Esophagus (tissue), 2 donors: ENCODE measurements around the gene HPSE. TPM values are rescaled to one million over a fixed set of nuclear protein-coding genes. Genes with fewer than 3 reads are reported as not detected.
A peak's percentile ranks its signal among the peaks of the same experiment; 100 is the strongest.

Experiments used
- H3K27ac ChIP-seq, 2 donors: one replicate each; pipeline ENCODE4 v1.5.1; 2013; ENCODE audit warnings: low read depth in 2 of 2, mild to moderate bottlenecking in 2 of 2, inconsistent platforms in 1 of 2, low read length in 1 of 2, moderate library complexity in 1 of 2
- H3K27me3 ChIP-seq, 2 donors: one replicate each; pipeline ENCODE4 v1.6.1; 2013; ENCODE audit warnings: low read length in 2 of 2, control low read depth in 1 of 2, mild to moderate bottlenecking in 1 of 2; ENCODE audit not compliant: insufficient read depth in 2 of 2, control insufficient read depth in 1 of 2
- H3K36me3 ChIP-seq, 2 donors: one replicate each; pipeline ENCODE4 v1.6.1; 2013; ENCODE audit warnings: low read length in 1 of 2; ENCODE audit not compliant: control insufficient read depth in 2 of 2, insufficient read depth in 2 of 2
- H3K4me1 ChIP-seq, 2 donors: one replicate each; pipeline ENCODE4 v1.6.1; 2013; ENCODE audit warnings: low read length in 1 of 2; ENCODE audit not compliant: control insufficient read depth in 2 of 2, insufficient read depth in 2 of 2
- H3K4me3 ChIP-seq, 2 donors: one replicate each; pipeline ENCODE4 v1.5.1; 2013; ENCODE audit warnings: low read length in 2 of 2, mild to moderate bottlenecking in 2 of 2, low read depth in 1 of 2, moderate library complexity in 1 of 2
- H3K9me3 ChIP-seq, 2 donors: one replicate each; pipeline ENCODE4 v1.6.1; 2013; ENCODE audit warnings: mild to moderate bottlenecking in 2 of 2, low read depth in 1 of 2, low read length in 1 of 2, moderate library complexity in 1 of 2; ENCODE audit not compliant: control insufficient read depth in 2 of 2, insufficient read depth in 1 of 2
- WGBS, 2 donors: extraction: QIAGEN DNeasy Blood & Tissue Kit; methylation state at CpG; one replicate each; pipeline ENCODE4 v1.1.7; 2013; 5-methylcytosine and 5-hydroxymethylcytosine counted together
- polyA plus RNA-seq, 2 donors: library from polyadenylated mRNA; stranded (reverse); fragments of 200-250 nt; gene quantifications; one replicate each; pipeline ENCODE4 v1.2.3, GENCODE V29; 2013
- donor health status: healthy with polysubstance abuse.
- donor health status: Bipolar disorder and iron deficiency.

Gene HPSE
- polyA plus RNA-seq, 2 donors = 15.9 to 16.7 TPM

DNA sequence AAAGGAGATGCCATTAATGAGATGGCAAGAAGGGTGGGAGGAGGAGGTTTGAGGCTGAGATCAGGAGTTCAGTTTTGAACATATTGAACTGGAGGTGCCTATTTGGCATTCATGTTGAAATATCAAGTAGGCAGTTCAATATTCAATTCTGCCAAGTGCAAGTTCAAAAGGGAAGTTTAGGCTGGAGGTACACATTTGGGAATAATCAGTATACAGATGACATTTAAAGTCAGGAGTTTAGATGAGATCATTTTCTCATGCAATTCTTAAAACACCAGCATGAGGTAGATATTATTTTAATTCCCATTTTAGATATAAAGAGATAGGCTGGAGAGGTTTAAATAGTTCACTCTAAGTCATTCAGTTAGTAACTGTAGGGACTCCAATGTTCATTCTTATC lies 76.2 kb downstream of the HPSE start:
- Histone ChIP-seq H3K9me3 (no peaks in the 10 kb centered on the region), H3K27ac (no peak overlapping the region), H3K27me3 (no peaks in the 10 kb centered on the region), H3K4me3 (no peak overlapping the region), H3K36me3 (peaks cover 2 to 3% of the 10 kb centered on the region in 2 donors), H3K4me1 (no peaks in the 10 kb centered on the region)

DNA sequence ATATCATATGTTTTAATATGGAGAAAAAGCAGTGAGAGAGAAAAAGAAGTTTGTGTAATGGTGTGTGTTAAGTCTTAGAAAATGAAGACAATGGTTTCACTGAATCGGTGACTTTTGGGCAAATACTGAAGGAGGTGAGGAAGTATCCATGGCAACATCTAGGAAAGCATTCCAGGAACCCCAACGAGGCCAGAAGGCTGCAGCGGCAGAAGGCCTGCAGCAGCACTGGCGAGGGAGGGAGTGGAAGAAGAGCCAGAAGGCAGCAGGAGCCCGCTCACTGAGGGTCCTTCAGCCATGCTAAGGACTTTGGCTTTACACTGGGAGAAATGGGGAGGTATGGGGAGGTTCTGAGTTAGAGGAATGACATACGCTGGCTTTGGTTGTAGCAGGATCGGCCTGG lies 76.8 kb downstream of the HPSE start:
- peak overlapping the region in 1 of 2 donors; percentile 7 for H3K27ac ChIP-seq
- no peaks in the 10 kb centered on the region for H3K4me1 ChIP-seq
- no peaks in the 10 kb centered on the region for H3K9me3 ChIP-seq
- H3K4me3 ChIP-seq = no peak overlapping the region
- no peaks in the 10 kb centered on the region for H3K27me3 ChIP-seq
- 90 to 93% methylated on average over 7 of the region's 7 CpGs for WGBS, 2 donors
- H3K36me3 ChIP-seq = no peaks in the 10 kb centered on the region

DNA sequence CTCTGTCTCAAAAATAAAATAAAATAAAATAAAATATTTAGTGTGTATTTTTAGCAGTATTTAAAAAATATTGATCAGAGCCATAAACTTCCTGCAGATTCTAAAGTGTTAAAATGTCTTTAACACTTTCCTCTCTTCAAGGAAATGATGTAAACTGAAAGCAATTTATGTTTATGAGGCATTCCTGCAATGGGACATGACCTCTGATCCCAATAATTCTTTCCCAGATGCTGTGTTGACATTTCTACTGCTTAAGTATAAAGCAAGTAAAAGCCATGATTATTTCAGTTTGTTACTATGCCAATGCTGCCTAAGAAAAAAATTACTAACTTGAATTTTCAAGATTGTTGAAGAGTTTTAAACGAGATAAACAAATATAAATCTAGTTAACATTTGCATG lies 79.1 kb downstream of the HPSE start:
- H3K36me3 ChIP-seq = no peaks in the 10 kb centered on the region
- H3K4me1 ChIP-seq = peaks cover 0 to 4% of the 10 kb centered on the region in 2 donors
- H3K4me3 ChIP-seq = no peak overlapping the region
- H3K9me3 ChIP-seq = no peaks in the 10 kb centered on the region
- H3K27ac ChIP-seq = no peak overlapping the region
- no peaks in the 10 kb centered on the region for H3K27me3 ChIP-seq
- 48 to 50% methylated on average over 1 of the region's 1 CpG for WGBS, 2 donors

DNA sequence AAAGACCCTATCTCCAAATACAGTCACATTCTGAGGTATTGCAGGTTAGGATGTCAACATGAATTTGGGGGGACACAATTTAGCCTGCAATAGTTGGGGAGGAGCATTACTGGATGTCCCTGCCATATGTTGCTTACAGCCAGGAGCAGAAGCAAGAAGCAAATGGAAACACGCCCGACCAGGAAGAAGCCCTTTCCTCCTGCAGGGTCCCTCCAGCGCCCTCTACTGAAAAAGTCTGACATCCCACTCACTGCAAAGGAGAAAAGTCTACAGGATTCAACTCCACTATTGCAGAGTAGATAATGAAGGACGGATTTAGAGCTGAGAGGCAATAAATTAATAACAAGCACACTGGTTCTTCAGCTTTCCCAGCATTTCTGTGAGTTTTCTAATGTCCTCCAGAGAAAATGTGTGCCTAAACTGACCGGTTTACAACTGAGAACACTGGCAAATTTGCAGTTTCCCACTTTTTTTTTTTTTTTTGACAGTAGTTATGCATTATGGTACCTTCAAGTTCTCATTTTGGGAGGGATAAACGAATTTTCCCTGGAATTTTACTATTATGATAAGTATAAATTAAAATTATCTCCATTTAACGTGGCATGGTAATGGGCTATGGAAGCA lies 81.8 kb downstream of the HPSE start:
- 42 to 46% methylated on average over 7 of the region's 7 CpGs for WGBS, 2 donors
- H3K9me3 ChIP-seq = no peaks in the 10 kb centered on the region
- peak overlapping the region; percentile 3 to 23 for H3K27ac ChIP-seq

DNA sequence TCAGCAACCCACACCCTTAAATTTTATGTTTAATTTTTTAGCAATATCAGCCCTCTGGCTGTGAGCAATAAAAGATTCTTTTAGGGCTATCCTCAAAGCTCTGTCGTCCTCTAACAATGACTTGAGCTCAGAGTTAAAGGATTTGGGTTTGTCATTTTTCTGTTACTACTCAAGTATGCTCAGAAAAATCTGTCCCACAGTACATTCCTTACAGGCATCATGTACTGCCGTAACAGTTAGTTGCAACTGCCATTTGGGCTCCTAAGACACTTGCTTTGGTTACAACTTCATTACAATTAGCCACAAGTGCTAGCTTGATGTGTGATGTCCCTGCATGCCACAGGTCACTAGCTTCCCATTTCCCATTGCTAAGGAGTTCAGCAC lies 83.2 kb downstream of the HPSE start:
- H3K4me3 ChIP-seq = no peak overlapping the region
- H3K27ac ChIP-seq = no peak overlapping the region
- H3K9me3 ChIP-seq = no peaks in the 10 kb centered on the region
- WGBS, 2 donors = 69 to 82% methylated on average over 2 of the region's 2 CpGs
- H3K36me3 ChIP-seq = no peaks in the 10 kb centered on the region
- peaks cover 0 to 12% of the 10 kb centered on the region in 2 donors for H3K4me1 ChIP-seq
- H3K27me3 ChIP-seq = no peaks in the 10 kb centered on the region

More for the DNA sequence above, 81.8 kb downstream of the HPSE start:
- H3K4me3 ChIP-seq = no peak overlapping the region
- H3K4me1 ChIP-seq = peaks cover 0 to 10% of the 10 kb centered on the region in 2 donors
- no peaks in the 10 kb centered on the region for H3K27me3 ChIP-seq
- H3K36me3 ChIP-seq = no peaks in the 10 kb centered on the region

DNA sequence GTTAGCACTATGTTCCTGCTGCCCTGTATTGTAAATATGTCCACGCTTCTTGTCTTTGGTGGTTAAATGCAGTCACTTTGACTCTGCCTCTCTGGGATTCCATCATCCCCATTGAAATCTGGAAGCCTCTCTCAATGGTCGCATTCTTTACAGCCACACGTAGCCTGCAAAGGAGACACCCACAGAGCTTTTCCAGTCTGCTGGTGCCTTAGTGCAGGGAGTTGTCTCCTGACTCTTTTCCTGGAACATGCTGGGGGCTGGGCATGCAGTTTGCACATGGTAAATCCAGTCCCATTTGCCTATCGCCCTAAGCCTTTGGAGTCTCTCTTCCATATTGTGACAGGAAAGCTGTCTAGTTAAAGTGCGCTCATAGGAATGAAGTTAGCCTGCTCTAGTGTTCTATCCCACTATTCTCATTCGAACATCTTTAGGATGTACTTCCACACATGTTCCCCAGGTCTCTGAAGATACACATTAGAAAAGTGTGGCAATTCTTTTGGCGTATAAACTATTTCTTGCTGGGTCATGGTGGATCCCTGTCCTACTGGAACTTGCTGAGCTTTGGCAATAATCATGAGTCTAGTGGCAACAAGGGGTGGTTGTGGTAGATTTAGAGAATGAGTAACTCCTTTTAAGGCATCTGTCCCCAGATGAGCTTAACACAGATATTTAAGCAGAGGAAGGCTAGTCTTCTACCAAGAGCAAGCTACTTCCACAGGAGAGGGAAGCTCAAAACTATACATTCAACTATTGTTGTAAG lies 83.8 kb downstream of the HPSE start:
- Histone ChIP-seq H3K27me3 (no peaks in the 10 kb centered on the region), H3K36me3 (no peaks in the 10 kb centered on the region), H3K4me1 (peaks cover 0 to 12% of the 10 kb centered on the region in 2 donors), H3K4me3 (no peak overlapping the region), H3K9me3 (no peaks in the 10 kb centered on the region), H3K27ac (peak overlapping the region; percentile 55 to 56)
- 87 to 88% methylated on average over 7 of the region's 7 CpGs for WGBS, 2 donors

DNA sequence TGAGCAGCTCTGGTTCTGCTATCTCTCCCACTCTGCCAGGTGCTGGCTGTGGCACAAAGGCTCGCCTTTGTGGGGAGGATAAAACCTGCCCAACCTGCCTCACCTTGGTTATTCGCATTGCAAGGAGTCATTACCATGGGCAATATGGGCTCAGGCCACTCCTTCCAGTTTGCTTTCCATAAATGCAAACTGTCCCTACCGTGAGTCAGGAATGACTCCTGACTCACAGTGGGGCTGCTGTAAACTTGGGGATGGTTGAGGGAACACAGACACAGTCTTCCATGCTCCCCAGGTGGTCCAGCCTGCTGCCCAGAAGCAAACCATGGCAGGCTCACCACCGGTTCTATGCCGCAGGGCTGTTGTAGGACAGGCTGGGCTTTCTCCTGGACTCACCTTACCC lies 86.2 kb downstream of the HPSE start:
- Histone ChIP-seq H3K4me1 (peaks cover 0 to 12% of the 10 kb centered on the region in 2 donors), H3K27me3 (no peaks in the 10 kb centered on the region), H3K27ac (peak overlapping the region; percentile 30 to 83), H3K4me3 (no peak overlapping the region), H3K36me3 (no peaks in the 10 kb centered on the region), H3K9me3 (no peaks in the 10 kb centered on the region)
- WGBS, 2 donors = 69 to 73% methylated on average over 5 of the region's 5 CpGs

DNA sequence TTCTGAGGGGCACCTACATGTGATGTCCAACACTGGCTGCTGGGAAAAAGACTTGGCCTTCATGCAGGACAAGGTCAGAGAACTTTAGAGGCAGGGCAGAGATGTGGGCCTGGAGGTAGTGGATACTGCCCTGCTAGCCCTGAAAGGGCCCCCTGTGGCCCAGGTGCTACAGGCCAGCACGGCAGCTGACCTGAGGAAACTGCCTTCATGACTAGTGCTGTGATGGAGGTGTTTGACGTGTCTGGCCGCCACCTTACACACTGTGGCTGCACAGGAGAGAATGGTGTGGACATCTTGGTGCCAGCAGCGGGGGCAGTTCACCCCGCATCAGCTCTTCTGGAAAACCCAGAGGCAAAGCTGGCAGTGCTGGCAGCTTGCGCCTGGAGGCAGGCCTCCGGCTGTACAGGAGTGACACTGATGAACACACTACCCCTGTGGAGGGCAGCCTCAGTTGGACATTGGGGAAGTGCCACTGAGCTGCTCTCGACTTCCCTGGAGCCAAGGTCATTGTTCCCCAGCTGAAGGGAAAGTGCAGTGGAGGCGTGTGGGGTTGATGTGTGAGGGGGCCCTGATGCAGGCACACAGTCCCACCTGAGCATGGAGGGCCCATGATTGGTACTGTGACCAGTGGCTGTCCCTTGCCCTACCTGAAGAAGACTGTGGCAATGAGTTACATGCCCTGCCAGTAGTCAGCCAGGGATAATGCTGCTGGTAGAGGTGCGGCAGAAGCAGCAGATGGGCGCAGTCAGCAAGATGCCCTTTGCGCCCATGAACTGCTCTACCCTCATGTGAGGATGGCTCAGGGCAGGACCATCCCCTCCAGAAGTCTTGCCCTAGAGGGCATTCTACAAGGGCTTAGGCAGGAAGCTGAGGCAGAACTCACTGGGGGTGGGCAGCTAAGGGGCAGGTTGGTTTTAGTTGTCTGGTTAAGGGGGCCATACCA lies 87.0 kb downstream of the HPSE start:
- Histone ChIP-seq H3K27me3 (no peaks in the 10 kb centered on the region), H3K9me3 (no peaks in the 10 kb centered on the region), H3K36me3 (no peaks in the 10 kb centered on the region), H3K4me3 (no peak overlapping the region), H3K27ac (peak overlapping the region; percentile 26 to 79), H3K4me1 (peaks cover 0 to 12% of the 10 kb centered on the region in 2 donors)
- WGBS, 2 donors = 92 to 94% methylated on average over 12 of the region's 12 CpGs
